MCF 10A (cell line): Measurements from ENCODE around the gene MTRF1. TPM values are rescaled to one million over a fixed set of nuclear protein-coding genes. Genes with fewer than 3 reads are reported as not detected.

Experiments
- BruUV-seq: library from RNA; stranded (reverse); fragments of 400-500 nt; replicated peaks from 2 replicates; lab custom pipeline; 2021; lab: Mats Ljungman, UMichigan
- CTCF ChIA-PET: fragments of 300-600 bp; sonication (Branson Sonifier 250); formaldehyde crosslinking; extraction: SDS; loops from one replicate; lab custom pipeline; 2021; ENCODE audit warnings: antibody characterized with exemption, inconsistent platforms; lab: Yijun Ruan, JAX
- POLR2A ChIA-PET: fragments of 300-600, 350-650 bp; sonication (Branson Sonifier 250); formaldehyde crosslinking; extraction: SDS; loops from one replicate; lab custom pipeline; 2020; ENCODE audit warnings: antibody characterized with exemption, inconsistent platforms; lab: Yijun Ruan, JAX
- DNase-seq: peaks from one replicate; pipeline ENCODE4 v3.0.0-alpha.2; 2018; ENCODE audit not compliant: unreplicated experiment
- H3K27ac Mint-ChIP-seq: one replicate; pipeline ENCODE4 v1.8.0; 2022; ENCODE audit warnings: mild to moderate bottlenecking, low read depth, mixed read lengths; ENCODE audit not compliant: unreplicated experiment
- H3K27me3 Mint-ChIP-seq: one replicate; pipeline ENCODE4 v1.8.0; 2022; ENCODE audit warnings: mixed read lengths; ENCODE audit not compliant: insufficient read depth, unreplicated experiment
- H3K36me3 Mint-ChIP-seq: one replicate; pipeline ENCODE4 v1.8.0; 2022; ENCODE audit warnings: mild to moderate bottlenecking, moderate library complexity, mixed read lengths; ENCODE audit not compliant: insufficient read depth, unreplicated experiment
- H3K4me1 Mint-ChIP-seq: one replicate; pipeline ENCODE4 v1.8.0; 2022; ENCODE audit warnings: mixed read lengths; ENCODE audit not compliant: insufficient read depth, unreplicated experiment
- H3K4me3 Mint-ChIP-seq: one replicate; pipeline ENCODE4 v1.8.0; 2022; ENCODE audit warnings: mild to moderate bottlenecking, moderate library complexity, mixed read lengths; ENCODE audit not compliant: unreplicated experiment
- H3K9me3 Mint-ChIP-seq: one replicate; pipeline ENCODE4 v1.8.0; 2022; ENCODE audit warnings: mixed read lengths; ENCODE audit not compliant: unreplicated experiment
- intact Hi-C: fragments of 100-400 bp; cut with micrococcal nuclease; formaldehyde crosslinking; loops from 2 replicates; pipeline ENCODE4 v1.14.1; 2022
- total RNA-seq: library from RNA; stranded (reverse); gene quantifications from 2 replicates; pipeline ENCODE4 v1.2.3, GENCODE V29; 2022
- TF ChIP-seq, protein P1 (sequence below): fragments of 200-600 bp; IDR thresholded peaks from one replicate; pipeline ENCODE4 v1.8.0; 2022; ENCODE audit warnings: antibody characterized with exemption, mild to moderate bottlenecking; ENCODE audit not compliant: unreplicated experiment

MTRF1 gene
- total RNA-seq, 1 experiment from 2014 or later = 10.3 TPM

- H3K4me3 Mint-ChIP-seq = no peak overlapping the region
- ChIA-PET CTCF (interaction anchor here (0.6 to 2.5 kb wide), 4 partner anchors 10 to 159 kb away, joined by 3 to 11 read pairs (median 4); no protein-coding TSS in a partner anchor), POLR2A (interaction anchor here (0.8 kb wide), 1 partner anchor 31 kb away, joined by 3 read pairs; the partner anchor contains the start of gene MTRF1)
- intact Hi-C loops = no loop called here
- peaks cover 14% of the 10 kb centered on the region for H3K4me1 Mint-ChIP-seq
- BruUV-seq = no TSS peak
- no peak overlapping the region for H3K27ac Mint-ChIP-seq
- no peak for DNase-seq
- no peaks in the 10 kb centered on the region for H3K27me3 Mint-ChIP-seq
- H3K9me3 Mint-ChIP-seq = no peaks in the 10 kb centered on the region
- H3K36me3 Mint-ChIP-seq = peaks cover 12% of the 10 kb centered on the region
- TF ChIP-seq, protein P1, sequence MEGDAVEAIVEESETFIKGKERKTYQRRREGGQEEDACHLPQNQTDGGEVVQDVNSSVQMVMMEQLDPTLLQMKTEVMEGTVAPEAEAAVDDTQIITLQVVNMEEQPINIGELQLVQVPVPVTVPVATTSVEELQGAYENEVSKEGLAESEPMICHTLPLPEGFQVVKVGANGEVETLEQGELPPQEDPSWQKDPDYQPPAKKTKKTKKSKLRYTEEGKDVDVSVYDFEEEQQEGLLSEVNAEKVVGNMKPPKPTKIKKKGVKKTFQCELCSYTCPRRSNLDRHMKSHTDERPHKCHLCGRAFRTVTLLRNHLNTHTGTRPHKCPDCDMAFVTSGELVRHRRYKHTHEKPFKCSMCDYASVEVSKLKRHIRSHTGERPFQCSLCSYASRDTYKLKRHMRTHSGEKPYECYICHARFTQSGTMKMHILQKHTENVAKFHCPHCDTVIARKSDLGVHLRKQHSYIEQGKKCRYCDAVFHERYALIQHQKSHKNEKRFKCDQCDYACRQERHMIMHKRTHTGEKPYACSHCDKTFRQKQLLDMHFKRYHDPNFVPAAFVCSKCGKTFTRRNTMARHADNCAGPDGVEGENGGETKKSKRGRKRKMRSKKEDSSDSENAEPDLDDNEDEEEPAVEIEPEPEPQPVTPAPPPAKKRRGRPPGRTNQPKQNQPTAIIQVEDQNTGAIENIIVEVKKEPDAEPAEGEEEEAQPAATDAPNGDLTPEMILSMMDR = no peak
Measured at GRCh38 chr13:41232578-41233480, 30.5 kb downstream of the MTRF1 start.

DNA sequence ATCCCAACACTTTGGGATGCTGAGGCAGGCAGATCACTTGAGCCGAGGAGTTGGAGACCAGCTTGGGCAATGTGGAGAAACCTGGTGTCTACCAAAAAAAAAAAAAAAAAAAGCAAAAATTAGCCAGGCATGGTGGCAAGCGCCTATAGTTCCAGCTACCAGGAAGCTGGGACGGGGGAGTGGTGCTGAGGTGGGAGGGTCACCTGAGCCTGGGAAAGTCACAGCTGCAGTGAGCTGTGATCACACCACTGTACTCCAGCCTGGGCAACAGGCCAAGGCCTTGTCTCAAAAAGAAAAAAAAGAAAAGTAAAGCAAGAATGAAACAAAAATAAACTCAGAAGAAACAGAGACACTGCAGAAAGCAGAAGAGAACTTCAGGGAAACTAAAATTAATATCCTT lies 31.6 kb downstream of the MTRF1 start:
- peak; percentile 57 for DNase-seq
- POLR2A ChIA-PET = interaction anchor here (0.6 to 0.8 kb wide), 2 partner anchors 32 to 171 kb away, joined by 3 read pairs; partner anchors contain the start of gene MTRF1
- Mint-ChIP-seq H3K27me3 (no peaks in the 10 kb centered on the region), H3K4me1 (peaks cover 14% of the 10 kb centered on the region), H3K27ac (peak overlapping the region; percentile 85), H3K9me3 (no peaks in the 10 kb centered on the region), H3K4me3 (no peak overlapping the region), H3K36me3 (peaks cover 12% of the 10 kb centered on the region)
- TF ChIP-seq, protein P1 = no peak
- CTCF ChIA-PET = interaction anchor here (0.6 to 2.5 kb wide), 4 partner anchors 9 to 453 kb away, joined by 3 to 11 read pairs (median 5); no protein-coding TSS in a partner anchor
- no TSS peak for BruUV-seq
- intact Hi-C loops = no loop called here

DNA sequence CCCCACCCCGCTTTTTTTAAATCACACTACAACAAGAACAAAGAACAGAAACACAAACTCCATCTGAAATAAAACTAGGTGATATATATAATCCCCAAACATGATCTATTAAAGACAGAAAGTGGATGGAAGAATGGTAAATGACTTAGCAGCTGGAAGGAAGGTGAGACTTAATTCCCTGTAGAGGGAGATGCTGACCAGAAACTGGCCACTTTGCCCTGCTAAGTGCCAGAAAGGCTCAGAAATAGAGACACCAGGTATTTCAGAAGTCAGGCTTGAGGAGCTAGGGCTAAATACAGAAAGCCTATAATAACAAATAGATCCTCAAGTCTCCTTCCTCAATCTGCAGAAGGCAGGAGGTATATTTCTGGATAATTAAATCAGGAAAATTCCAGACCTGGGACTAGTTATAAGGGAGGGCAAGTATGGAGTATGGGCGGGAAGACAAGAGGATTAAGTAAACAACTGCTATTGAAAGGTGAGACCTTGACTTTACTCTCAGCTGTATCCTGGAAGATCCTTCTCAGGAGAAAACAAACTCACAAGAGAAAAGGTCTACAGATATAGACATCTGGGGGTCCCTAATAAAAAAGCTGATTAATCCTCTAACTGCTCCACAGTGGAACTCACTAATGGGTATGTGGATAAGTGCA lies 32.2 kb downstream of the MTRF1 start:
- CTCF ChIA-PET = interaction anchor here (0.6 to 2.5 kb wide), 4 partner anchors 8 to 157 kb away, joined by 3 to 11 read pairs (median 4); no protein-coding TSS in a partner anchor
- POLR2A ChIA-PET = interaction anchor here (0.6 to 0.7 kb wide), 2 partner anchors 8 to 32 kb away, joined by 3 read pairs; partner anchors contain the start of gene MTRF1
- Mint-ChIP-seq H3K4me1 (peaks cover 14% of the 10 kb centered on the region), H3K27ac (peak overlapping the region; percentile 85), H3K4me3 (no peak overlapping the region), H3K36me3 (peaks cover 12% of the 10 kb centered on the region), H3K27me3 (no peaks in the 10 kb centered on the region), H3K9me3 (no peaks in the 10 kb centered on the region)
- DNase-seq = no peak
- intact Hi-C loops = no loop called here
- BruUV-seq = no TSS peak
- TF ChIP-seq, protein P1 = no peak

DNA sequence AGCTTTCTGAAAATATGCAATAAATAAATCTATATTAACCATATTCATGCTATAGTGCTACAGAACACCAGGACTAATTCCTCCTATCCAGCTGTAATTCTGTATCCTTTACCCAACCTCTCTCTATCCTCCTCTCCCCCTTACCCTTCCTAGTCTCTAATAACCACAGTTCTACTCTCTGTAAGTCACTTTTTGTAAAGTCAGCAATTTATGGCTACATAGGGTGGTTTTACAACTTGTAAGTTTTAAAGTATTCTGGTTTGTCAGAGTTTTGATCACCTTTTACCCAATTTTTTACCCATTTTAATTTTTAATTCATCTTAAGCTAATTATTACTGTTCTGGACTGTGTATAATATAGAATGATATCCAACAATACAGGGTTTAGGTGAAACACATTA lies 34.0 kb downstream of the MTRF1 start:
- CTCF ChIA-PET = no interaction called here
- DNase-seq = no peak
- Mint-ChIP-seq H3K4me3 (no peak overlapping the region), H3K27me3 (no peaks in the 10 kb centered on the region), H3K36me3 (peaks cover 12% of the 10 kb centered on the region), H3K9me3 (no peaks in the 10 kb centered on the region), H3K4me1 (peaks cover 14% of the 10 kb centered on the region), H3K27ac (no peak overlapping the region)
- BruUV-seq = no TSS peak
- POLR2A ChIA-PET = interaction anchor here (0.6 kb wide), 1 partner anchor 1121 kb away, joined by 5 read pairs; no protein-coding TSS in a partner anchor
- TF ChIP-seq, protein P1 = no peak
- intact Hi-C loops = no loop called here
